A673 (cell line): ENCODE data around the gene DUS3L.

ENCODE experiments used
- EZH2 ChIP-seq: fragments of 200-600 bp; sonication (generic); IDR thresholded peaks from 2 replicates; pipeline ENCODE4 v1.6.1; 2017; ENCODE audit warnings: borderline replicate concordance, low read depth, mild to moderate bottlenecking, mixed read lengths, antibody characterized with exemption, low read length; ENCODE audit not compliant: poor library complexity, severe bottlenecking
- TF ChIP-seq, protein P1 (sequence below): fragments of 300-800, 200-600 bp; sonication (generic); conservative IDR thresholded peaks from 2 replicates; pipeline ENCODE4 v1.5.1; 2017; ENCODE audit warnings: low read depth, mild to moderate bottlenecking, antibody characterized with exemption, low read length, moderate library complexity, mixed read lengths

DNA sequence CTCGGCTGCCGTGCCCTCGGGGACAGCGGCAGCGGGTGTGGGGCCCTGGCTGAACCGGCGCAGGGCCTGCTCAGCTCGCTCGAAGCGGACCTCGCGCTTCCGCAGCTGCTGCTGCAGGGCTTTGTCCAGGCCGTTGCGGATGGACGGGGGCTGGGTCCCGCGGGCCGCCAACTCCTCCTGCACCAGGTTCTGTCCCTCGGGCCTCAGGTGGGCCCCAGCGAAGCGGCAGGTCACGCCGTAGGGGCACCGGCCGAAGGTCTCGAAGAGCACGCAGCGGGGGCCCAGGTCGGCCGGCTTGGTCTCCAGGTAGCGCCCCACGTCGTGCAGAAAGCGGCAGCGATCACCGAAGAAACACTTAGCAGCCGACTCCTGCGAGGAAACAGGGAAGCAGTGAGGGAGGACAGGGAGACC, 1.6 kb downstream of the DUS3L start:
- TF ChIP-seq, protein P1, sequence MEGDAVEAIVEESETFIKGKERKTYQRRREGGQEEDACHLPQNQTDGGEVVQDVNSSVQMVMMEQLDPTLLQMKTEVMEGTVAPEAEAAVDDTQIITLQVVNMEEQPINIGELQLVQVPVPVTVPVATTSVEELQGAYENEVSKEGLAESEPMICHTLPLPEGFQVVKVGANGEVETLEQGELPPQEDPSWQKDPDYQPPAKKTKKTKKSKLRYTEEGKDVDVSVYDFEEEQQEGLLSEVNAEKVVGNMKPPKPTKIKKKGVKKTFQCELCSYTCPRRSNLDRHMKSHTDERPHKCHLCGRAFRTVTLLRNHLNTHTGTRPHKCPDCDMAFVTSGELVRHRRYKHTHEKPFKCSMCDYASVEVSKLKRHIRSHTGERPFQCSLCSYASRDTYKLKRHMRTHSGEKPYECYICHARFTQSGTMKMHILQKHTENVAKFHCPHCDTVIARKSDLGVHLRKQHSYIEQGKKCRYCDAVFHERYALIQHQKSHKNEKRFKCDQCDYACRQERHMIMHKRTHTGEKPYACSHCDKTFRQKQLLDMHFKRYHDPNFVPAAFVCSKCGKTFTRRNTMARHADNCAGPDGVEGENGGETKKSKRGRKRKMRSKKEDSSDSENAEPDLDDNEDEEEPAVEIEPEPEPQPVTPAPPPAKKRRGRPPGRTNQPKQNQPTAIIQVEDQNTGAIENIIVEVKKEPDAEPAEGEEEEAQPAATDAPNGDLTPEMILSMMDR, result no peak
- no peak for TF ChIP-seq EZH2
